ENCODE measurements around the gene DBH. TPM values are rescaled to one million over a fixed set of nuclear protein-coding genes. Genes with fewer than 3 reads are reported as not detected.
A peak's percentile ranks its signal among the peaks of the same experiment; 100 is the strongest.

The DBH gene
- total RNA-seq, 1 donor from 2014 or later, result not detected

GRCh38 chr9:133701981-133702797 lies 66.0 kb downstream of the DBH start:
- H3K4me3 Mint-ChIP-seq (ENCODE audit: unreplicated experiment), result no peak overlapping the region
- H2AFZ ChIP-seq (ENCODE audit: low read depth, low read length), result peak overlapping the region; percentile 96
- no peak overlapping the region for H3K27ac ChIP-seq (ENCODE audit: low read depth, low read length)
- FAIRE-seq (no peak), DNase-seq (ENCODE audit: low read depth) (peak; percentile 15)
- H3K9me3 Mint-ChIP-seq (ENCODE audit: unreplicated experiment), result no peaks in the 10 kb centered on the region
- no peaks in the 10 kb centered on the region for H3K79me2 ChIP-seq (ENCODE audit: insufficient read depth, low read length)
- H3K27me3 ChIP-seq (ENCODE audit: insufficient read depth, low read length), result no peaks in the 10 kb centered on the region
- peak overlapping the region; percentile 63 for H3K9ac ChIP-seq (ENCODE audit: low read length)
- H3K4me1 Mint-ChIP-seq (ENCODE audit: low read depth, unreplicated experiment), result peaks cover 6% of the 10 kb centered on the region
- H3K36me3 Mint-ChIP-seq (ENCODE audit: low read depth, unreplicated experiment), result peaks cover 2% of the 10 kb centered on the region
- no peaks in the 10 kb centered on the region for H3K9me3 ChIP-seq (ENCODE audit: insufficient read depth, low read depth, low read length)
- peak overlapping the region; percentile 83 for H3K4me2 ChIP-seq (ENCODE audit: low read length)
- TF ChIP-seq CTCF (IDR thresholded peaks at IDR 0.05; ENCODE audit: insufficient read depth, low read depth, low read length) (no peak), EZH2 (IDR thresholded peaks at IDR 0.05; ENCODE audit: insufficient read depth, low read length) (no peak)
- H3K27me3 Mint-ChIP-seq (ENCODE audit: low read depth, unreplicated experiment), result peaks cover 24% of the 10 kb centered on the region
- H3K4me1 ChIP-seq (ENCODE audit: insufficient read depth, low read length), result peaks cover 25% of the 10 kb centered on the region
- H4K20me1 ChIP-seq (ENCODE audit: insufficient read depth, low read length), result no peaks in the 10 kb centered on the region
- H3K27ac Mint-ChIP-seq (ENCODE audit: unreplicated experiment), result no peak overlapping the region
- H3K4me3 ChIP-seq (ENCODE audit: insufficient read depth, low read depth, low read length), result no peak overlapping the region
- no peaks in the 10 kb centered on the region for H3K36me3 ChIP-seq (ENCODE audit: insufficient read depth, low read length)

- Mint-ChIP-seq H3K27me3 (ENCODE audit: low read depth, unreplicated experiment) (peaks cover 24% of the 10 kb centered on the region), H3K9me3 (ENCODE audit: unreplicated experiment) (no peaks in the 10 kb centered on the region), H3K4me3 (ENCODE audit: unreplicated experiment) (no peak overlapping the region), H3K27ac (ENCODE audit: unreplicated experiment) (no peak overlapping the region), H3K4me1 (ENCODE audit: low read depth, unreplicated experiment) (peaks cover 7% of the 10 kb centered on the region), H3K36me3 (ENCODE audit: low read depth, unreplicated experiment) (peaks cover 2% of the 10 kb centered on the region)
- Histone ChIP-seq H3K36me3 (ENCODE audit: insufficient read depth, low read length) (no peaks in the 10 kb centered on the region), H3K4me1 (ENCODE audit: insufficient read depth, low read length) (peaks cover 29% of the 10 kb centered on the region), H2AFZ (ENCODE audit: low read depth, low read length) (peak overlapping the region; percentile 96), H4K20me1 (ENCODE audit: insufficient read depth, low read length) (no peaks in the 10 kb centered on the region), H3K9ac (ENCODE audit: low read length) (peak overlapping the region; percentile 63), H3K27ac (ENCODE audit: low read depth, low read length) (no peak overlapping the region), H3K9me3 (ENCODE audit: insufficient read depth, low read depth, low read length) (no peaks in the 10 kb centered on the region), H3K4me3 (ENCODE audit: insufficient read depth, low read depth, low read length) (no peak overlapping the region), H3K79me2 (ENCODE audit: insufficient read depth, low read length) (no peaks in the 10 kb centered on the region), H3K4me2 (ENCODE audit: low read length) (peak overlapping the region; percentile 83), H3K27me3 (ENCODE audit: insufficient read depth, low read length) (no peaks in the 10 kb centered on the region)
- DNase-seq (ENCODE audit: low read depth) (no peak), FAIRE-seq (no peak)
- TF ChIP-seq CTCF (IDR thresholded peaks at IDR 0.05; ENCODE audit: insufficient read depth, low read depth, low read length), result no peak
- no peak for TF ChIP-seq EZH2 (IDR thresholded peaks at IDR 0.05; ENCODE audit: insufficient read depth, low read length)
Observed at GRCh38 chr9:133702798-133703590, 66.8 kb downstream of the DBH start.

All from astrocyte (in vitro differentiated cells and primary cell).